ENCODE data around the gene USP37.

USP37 gene

GRCh38 chr2:218406209-218406948 lies 161.8 kb downstream of the USP37 start:
- TF ChIP-seq TAF1 (IDR thresholded peaks at IDR 0.05; ENCODE audit: borderline replicate concordance, insufficient read depth, low read length) (0 out of 2 replicates have a peak, but pooled peaks have one; percentile 39), FOXP2 (optimal IDR thresholded peaks at IDR 0.05; ENCODE audit: borderline replicate concordance, extremely low read depth, extremely low read length, insufficient read depth) (peak; percentile 36), SIN3A (IDR thresholded peaks at IDR 0.05; ENCODE audit: borderline replicate concordance, insufficient read depth, low read length) (no peak), POLR2AphosphoS5 (IDR thresholded peaks at IDR 0.05; ENCODE audit: low read depth, low read length) (peak; percentile 75)
- TF ChIP-seq, protein P1, sequence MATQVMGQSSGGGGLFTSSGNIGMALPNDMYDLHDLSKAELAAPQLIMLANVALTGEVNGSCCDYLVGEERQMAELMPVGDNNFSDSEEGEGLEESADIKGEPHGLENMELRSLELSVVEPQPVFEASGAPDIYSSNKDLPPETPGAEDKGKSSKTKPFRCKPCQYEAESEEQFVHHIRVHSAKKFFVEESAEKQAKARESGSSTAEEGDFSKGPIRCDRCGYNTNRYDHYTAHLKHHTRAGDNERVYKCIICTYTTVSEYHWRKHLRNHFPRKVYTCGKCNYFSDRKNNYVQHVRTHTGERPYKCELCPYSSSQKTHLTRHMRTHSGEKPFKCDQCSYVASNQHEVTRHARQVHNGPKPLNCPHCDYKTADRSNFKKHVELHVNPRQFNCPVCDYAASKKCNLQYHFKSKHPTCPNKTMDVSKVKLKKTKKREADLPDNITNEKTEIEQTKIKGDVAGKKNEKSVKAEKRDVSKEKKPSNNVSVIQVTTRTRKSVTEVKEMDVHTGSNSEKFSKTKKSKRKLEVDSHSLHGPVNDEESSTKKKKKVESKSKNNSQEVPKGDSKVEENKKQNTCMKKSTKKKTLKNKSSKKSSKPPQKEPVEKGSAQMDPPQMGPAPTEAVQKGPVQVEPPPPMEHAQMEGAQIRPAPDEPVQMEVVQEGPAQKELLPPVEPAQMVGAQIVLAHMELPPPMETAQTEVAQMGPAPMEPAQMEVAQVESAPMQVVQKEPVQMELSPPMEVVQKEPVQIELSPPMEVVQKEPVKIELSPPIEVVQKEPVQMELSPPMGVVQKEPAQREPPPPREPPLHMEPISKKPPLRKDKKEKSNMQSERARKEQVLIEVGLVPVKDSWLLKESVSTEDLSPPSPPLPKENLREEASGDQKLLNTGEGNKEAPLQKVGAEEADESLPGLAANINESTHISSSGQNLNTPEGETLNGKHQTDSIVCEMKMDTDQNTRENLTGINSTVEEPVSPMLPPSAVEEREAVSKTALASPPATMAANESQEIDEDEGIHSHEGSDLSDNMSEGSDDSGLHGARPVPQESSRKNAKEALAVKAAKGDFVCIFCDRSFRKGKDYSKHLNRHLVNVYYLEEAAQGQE (IDR thresholded peaks at IDR 0.05; ENCODE audit: insufficient read depth in 1 of 2, low read depth in 2 of 2, low read length in 2 of 2), result no peak

GRCh38 chr2:218405746-218406208 lies 162.4 kb downstream of the USP37 start:
- TF ChIP-seq SIN3A (IDR thresholded peaks at IDR 0.05; ENCODE audit: borderline replicate concordance, insufficient read depth, low read length), result no peak
- no peak for TF ChIP-seq TAF1 (IDR thresholded peaks at IDR 0.05; ENCODE audit: borderline replicate concordance, insufficient read depth, low read length)
- TF ChIP-seq, protein P1 (IDR thresholded peaks at IDR 0.05; ENCODE audit: insufficient read depth in 1 of 2, low read depth in 2 of 2, low read length in 2 of 2), result no peak
- no peak for TF ChIP-seq FOXP2 (optimal IDR thresholded peaks at IDR 0.05; ENCODE audit: borderline replicate concordance, extremely low read depth, extremely low read length, insufficient read depth)
- no peak for TF ChIP-seq POLR2AphosphoS5 (IDR thresholded peaks at IDR 0.05; ENCODE audit: low read depth, low read length)

DNA sequence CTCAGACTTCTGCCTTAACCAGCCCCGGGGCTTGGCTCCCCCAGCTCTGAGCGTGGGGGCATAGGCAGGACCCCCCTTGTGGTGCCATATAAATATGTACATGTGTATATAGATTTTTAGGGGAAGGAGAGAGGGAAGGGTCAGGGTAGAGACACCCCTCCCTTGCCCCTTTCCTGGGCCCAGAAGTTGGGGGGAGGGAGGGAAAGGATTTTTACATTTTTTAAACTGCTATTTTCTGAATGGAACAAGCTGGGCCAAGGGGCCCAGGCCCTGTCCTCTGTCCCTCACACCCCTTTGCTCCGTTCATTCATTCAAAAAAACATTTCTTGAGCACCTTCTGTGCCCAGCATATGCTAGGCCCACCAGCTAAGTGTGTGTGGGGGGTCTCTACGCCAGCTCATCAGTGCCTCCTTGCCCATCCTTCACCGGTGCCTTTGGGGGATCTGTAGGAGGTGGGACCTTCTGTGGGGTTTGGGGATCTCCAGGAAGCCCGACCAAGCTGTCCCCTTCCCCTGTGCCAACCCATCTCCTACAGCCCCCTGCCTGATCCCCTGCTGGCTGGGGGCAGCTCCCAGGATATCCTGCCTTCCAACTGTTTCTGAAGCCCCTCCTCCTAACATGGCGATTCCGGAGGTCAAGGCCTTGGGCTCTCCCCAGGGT lies 162.9 kb downstream of the USP37 start:
- TF ChIP-seq SIN3A (IDR thresholded peaks at IDR 0.05; ENCODE audit: borderline replicate concordance, insufficient read depth, low read length), result no peak
- no peak for TF ChIP-seq TAF1 (IDR thresholded peaks at IDR 0.05; ENCODE audit: borderline replicate concordance, insufficient read depth, low read length)
- no peak for TF ChIP-seq FOXP2 (optimal IDR thresholded peaks at IDR 0.05; ENCODE audit: borderline replicate concordance, extremely low read depth, extremely low read length, insufficient read depth)

- TF ChIP-seq, protein P1 (IDR thresholded peaks at IDR 0.05; ENCODE audit: insufficient read depth in 1 of 2, low read depth in 2 of 2, low read length in 2 of 2), result no peak
- TF ChIP-seq FOXP2 (optimal IDR thresholded peaks at IDR 0.05; ENCODE audit: borderline replicate concordance, extremely low read depth, extremely low read length, insufficient read depth), result no peak
- no peak for TF ChIP-seq TAF1 (IDR thresholded peaks at IDR 0.05; ENCODE audit: borderline replicate concordance, insufficient read depth, low read length)
- TF ChIP-seq POLR2AphosphoS5 (IDR thresholded peaks at IDR 0.05; ENCODE audit: low read depth, low read length), result no peak
- TF ChIP-seq SIN3A (IDR thresholded peaks at IDR 0.05; ENCODE audit: borderline replicate concordance, insufficient read depth, low read length), result no peak
These were observed 163.6 kb downstream of the USP37 start for GRCh38 chr2:218404351-218405085.

- TF ChIP-seq FOXP2 (optimal IDR thresholded peaks at IDR 0.05; ENCODE audit: borderline replicate concordance, extremely low read depth, extremely low read length, insufficient read depth) (no peak), TAF1 (IDR thresholded peaks at IDR 0.05; ENCODE audit: borderline replicate concordance, insufficient read depth, low read length) (no peak), SIN3A (IDR thresholded peaks at IDR 0.05; ENCODE audit: borderline replicate concordance, insufficient read depth, low read length) (no peak), POLR2AphosphoS5 (IDR thresholded peaks at IDR 0.05; ENCODE audit: low read depth, low read length) (no peak)
- TF ChIP-seq, protein P1 (IDR thresholded peaks at IDR 0.05; ENCODE audit: insufficient read depth in 1 of 2, low read depth in 2 of 2, low read length in 2 of 2), result no peak
These were observed 164.3 kb downstream of the USP37 start for GRCh38 chr2:218403810-218404209.

All from PFSK-1 (cell line).